Measurements from ENCODE around the gene KRTAP4-6. TPM values are rescaled to one million over a fixed set of nuclear protein-coding genes. Genes with fewer than 3 reads are reported as not detected.
"Not testable (repeated sequence)": the region's sequence is repeated elsewhere in the genome, so short reads cannot be mapped to it uniquely, and the experiment has no call there.

KRTAP4-6 gene
- total RNA-seq, 1 donor from 2014 or later: not detected

GRCh38 chr17:41147531-41148204 lies 7.3 kb upstream of the KRTAP4-6 start:
- DNase-seq (ENCODE audit: low spot score): no peak

GRCh38 chr17:41145261-41145660 lies 4.9 kb upstream of the KRTAP4-6 start:
- no peak for DNase-seq (ENCODE audit: low spot score)

GRCh38 chr17:41144846-41145245 lies 4.5 kb upstream of the KRTAP4-6 start:
- DNase-seq (ENCODE audit: low spot score): no peak

- DNase-seq (ENCODE audit: low spot score): no peak
Measured at GRCh38 chr17:41141361-41141760, 1.0 kb upstream of the KRTAP4-6 start.

DNA sequence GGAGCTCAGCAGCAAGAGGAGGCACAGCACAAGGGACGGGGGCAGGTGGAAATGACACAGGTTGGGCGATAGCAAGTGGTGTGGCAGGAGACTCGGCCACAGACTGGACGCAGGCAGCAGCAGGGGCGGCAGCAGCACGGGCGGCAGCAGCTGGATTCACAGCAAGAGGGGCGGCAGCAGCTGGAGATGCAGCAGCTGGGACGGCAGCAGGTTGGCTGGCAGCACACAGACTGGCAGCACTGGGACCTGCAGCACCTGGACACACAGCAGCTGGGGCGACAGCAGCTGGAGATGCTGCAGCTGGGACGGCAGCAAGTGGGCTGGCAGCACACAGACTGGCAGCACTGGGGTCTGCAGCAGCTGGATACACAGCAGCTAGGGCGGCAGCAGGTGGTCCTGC lies 479 bp downstream of the KRTAP4-6 start:
- not testable (repeated sequence) for DNase-seq (ENCODE audit: low spot score)

DNA sequence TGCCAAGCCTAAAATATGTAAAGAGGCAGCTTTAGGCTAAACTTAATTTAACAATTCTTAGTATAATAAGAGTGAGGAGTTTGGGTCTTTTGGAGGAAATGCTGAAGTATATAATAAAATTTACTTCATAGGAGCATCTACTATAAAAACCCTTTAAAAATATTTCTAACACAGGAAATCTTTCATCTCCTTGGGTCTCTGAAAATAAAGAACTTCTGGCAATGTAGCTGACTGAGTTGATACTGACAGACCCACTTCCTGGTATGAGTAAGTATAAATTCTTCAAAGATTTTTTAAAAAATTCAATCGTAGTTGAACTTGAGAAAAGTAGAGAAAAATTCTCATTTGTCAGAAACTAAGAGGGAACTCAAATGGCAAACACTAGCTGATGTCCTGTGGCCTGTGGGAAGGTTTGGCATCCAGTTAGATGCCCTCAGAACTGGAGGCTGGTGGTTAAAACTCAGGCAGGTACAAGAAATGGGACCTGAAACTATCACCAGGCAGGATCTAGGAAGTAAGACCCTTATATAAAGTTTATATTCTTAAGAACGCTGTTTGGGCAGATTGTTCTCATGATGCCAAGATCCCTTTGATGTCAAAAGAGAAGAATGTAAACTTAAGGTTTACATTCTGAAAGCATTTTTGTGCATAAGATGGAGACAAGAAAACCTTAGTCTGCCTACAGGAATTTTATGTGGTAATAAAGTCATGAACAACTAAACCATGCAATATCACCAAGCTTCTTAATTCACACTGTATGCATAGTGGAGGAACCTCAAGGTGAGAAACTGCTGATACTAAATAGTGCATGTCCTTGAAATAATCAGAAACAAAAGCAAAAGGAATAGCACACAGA lies 6.2 kb downstream of the KRTAP4-6 start:
- DNase-seq (ENCODE audit: low spot score): no peak

- no peak for DNase-seq (ENCODE audit: low spot score)
Measured at GRCh38 chr17:41131979-41132378, 8.4 kb downstream of the KRTAP4-6 start.

GRCh38 chr17:41127371-41127770 lies 13.0 kb downstream of the KRTAP4-6 start:
- no peak for DNase-seq (ENCODE audit: low spot score)

GRCh38 chr17:41126412-41126811 lies 13.9 kb downstream of the KRTAP4-6 start:
- DNase-seq (ENCODE audit: low spot score): no peak

GRCh38 chr17:41125064-41125463 lies 15.3 kb downstream of the KRTAP4-6 start:
- no peak for DNase-seq (ENCODE audit: low spot score)

DNA sequence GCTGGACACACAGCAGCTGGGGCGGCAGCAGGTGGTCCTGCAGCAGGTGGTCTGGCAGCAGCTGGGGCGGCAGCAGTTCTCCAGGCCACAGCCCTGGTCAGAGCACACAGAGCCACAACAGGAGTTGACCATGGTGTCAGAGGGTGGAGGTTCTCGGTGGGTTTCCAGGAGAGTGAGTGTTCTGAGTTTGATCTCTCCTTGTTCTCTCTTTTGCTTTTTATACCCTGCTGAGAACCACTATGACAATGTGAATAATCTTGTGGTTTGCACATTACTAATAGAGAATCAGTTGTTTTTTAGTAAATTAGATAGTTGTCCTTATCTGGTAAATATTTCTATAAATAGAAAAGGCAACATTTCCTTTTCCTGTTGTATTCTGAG lies 16.4 kb downstream of the KRTAP4-6 start, which contains the start of gene KRTAP4-12:
KRTAP4-12 (minus strand) TSS at position 192 of the 381 bp plus-strand sequence; CDS start at position 132, 60 bp downstream.
- not testable (repeated sequence) for DNase-seq (ENCODE audit: low spot score)

GRCh38 chr17:41123292-41123990 lies 16.9 kb downstream of the KRTAP4-6 start:
- not testable (repeated sequence) for DNase-seq (ENCODE audit: low spot score)

DNA sequence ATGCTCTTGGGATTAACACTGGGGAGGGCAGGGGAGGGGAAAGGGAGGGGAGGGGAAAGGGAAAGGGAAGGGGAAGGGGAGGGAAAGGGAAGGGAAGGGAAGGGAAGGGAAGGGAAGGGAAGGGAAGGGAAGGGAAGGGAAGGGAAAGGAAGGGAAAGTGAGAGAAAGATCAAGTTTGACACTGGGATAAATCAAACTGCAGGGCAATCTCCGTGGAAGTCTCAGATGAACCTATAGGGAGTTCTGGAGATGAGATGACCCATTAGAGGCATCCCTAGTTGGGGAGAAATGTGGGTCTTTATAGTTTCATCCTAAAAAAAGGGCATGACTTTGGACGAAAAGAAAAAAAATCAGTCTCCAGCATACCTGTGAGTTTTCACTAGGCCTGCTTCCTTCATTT lies 18.6 kb downstream of the KRTAP4-6 start:
- no peak for DNase-seq (ENCODE audit: low spot score)

DNA sequence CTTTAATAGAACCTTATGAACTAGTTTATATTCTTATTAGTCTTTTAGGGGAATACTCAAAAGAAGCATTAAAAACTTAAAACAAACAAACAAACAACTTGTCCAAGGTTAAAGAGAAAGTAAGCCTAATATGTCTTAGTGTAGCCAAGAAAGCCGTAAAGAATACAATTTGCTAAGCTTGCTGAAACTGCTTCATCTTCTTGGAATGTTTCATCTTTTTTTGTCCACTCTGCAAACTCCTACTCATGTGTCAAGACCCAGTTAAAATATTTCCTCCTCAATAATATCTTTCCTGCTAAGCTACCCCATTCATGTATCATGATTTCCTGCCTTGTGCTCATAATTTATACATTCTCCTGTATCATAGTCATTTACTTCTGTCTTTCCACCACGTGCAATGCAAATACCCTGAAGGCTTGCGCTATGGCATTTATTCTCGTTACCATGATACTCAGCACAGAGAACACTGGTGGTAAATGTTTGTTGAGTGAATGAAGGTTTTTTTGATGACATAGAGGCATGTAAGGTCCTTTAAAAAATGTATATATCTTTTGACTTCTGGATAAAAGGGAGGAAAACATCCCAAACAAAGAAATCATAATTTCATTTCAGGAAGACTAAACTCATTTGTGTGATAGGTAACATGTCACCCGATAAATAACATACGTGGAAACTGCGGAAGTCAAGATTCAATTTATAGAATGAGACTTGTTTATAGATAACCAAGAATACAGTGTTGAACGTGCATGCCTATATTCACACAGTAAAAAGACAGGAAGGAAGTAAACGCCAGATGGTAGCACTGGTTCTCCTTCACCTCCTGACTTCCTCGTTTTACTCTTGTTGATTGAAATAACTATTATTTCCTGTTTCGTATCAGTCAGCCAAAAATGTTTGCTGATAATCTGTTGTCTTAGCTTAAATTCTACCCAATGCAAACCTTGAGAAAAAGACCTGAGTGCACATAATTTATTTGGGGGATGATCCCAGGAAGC lies 20.4 kb downstream of the KRTAP4-6 start:
- not testable (repeated sequence) for DNase-seq (ENCODE audit: low spot score)

DNA sequence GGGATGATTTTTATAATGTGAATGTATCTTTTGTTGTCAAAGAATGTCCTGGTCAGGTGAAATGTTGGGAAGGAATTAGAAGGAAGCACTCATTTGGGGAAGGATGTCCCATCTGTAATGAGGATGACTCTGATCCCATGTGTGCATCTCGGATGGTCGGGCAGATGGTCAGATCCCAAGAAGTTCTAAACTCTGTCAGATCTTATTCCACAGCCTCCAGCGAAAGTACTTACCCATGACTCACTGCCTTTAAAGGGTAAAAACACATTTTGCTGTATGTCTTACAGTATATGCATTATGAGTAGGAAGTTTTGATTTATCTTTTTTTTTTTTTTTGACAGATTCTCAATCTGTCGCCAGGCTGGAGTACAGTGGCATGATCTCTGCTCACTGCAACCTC lies 21.6 kb downstream of the KRTAP4-6 start:
- DNase-seq (ENCODE audit: low spot score): no peak

DNA sequence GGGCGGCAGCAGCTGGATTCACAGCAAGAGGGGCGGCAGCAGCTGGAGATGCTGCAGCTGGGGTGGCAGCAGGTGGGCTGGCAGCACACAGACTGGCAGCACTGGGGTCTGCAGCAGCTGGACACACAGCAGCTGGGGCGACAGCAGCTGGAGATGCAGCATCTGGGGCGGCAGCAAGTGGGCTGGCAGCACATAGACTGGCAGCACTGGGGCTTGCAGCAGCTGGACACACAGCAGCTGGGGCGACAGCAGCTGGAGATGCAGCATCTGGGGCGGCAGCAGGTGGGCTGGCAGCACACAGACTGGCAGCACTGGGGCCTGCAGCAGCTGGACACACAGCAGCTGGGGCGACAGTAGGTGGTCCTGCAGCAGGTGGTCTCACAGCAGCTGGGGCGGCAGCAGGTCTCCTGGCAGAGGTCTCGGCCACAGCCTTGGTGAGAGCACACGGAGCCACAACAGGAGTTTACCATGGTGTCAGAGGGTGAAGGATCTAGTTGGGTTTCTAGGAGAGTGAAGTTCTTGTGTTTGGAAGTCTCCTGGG lies 22.4 kb downstream of the KRTAP4-6 start, which contains the start of gene KRTAP4-11:
KRTAP4-11 (minus strand) TSS at position 528 of the 541 bp plus-strand sequence; CDS start at position 470, 58 bp downstream.
- DNase-seq (ENCODE audit: low spot score): not testable (repeated sequence)

GRCh38 chr17:41116297-41116696 lies 24.0 kb downstream of the KRTAP4-6 start:
- DNase-seq (ENCODE audit: low spot score): no peak

GRCh38 chr17:41111151-41111885 lies 29.0 kb downstream of the KRTAP4-6 start:
- DNase-seq (ENCODE audit: low spot score): no peak

DNA sequence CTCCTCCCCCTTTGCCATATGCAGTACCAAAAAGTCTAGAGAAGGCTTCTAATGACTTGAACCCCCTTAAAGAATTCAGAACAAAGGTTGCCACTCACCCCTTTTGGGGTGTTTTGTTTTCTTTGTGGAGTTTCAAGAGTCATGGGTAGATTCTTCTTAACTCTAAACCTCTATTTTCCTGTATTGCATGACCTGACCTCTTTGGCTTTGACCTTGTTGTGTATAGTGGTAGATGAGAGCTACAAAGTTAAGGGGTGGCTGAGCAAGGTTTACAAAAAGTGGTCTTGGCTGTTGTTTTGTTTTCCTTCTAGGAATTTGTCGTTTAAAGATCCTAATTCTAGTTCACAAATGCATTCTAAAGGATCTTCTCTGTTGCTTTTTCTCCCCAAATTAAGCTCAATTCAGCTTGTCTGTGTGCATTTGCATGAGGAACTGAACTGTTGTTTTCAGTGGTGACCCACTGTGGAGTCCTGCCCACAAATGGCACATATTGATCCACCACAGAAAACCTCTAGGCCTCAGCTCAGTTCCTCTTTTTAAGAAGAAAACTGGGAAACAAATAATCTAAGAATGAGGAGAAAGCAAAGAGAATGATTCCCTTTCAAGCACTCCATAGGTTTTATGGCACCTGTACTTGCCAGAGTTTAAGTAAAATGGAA lies 31.5 kb downstream of the KRTAP4-6 start:
- not testable (repeated sequence) for DNase-seq (ENCODE audit: low spot score)
